Endothelial cell of umbilical vein (primary cell): Measurements from ENCODE around the gene SLC8A1.

Experiments used
- CTCF ChIP-seq, 2 donors: IDR thresholded peaks; 1 replicate in 1 of 2; 2 replicates in 1 of 2; pipeline ENCODE4 v1.5.1; 2011; ENCODE audit warnings: low read length in 2 of 2, mild to moderate bottlenecking in 2 of 2, moderate library complexity in 2 of 2, control low read depth in 1 of 2, inconsistent platforms in 1 of 2, low read depth in 1 of 2; ENCODE audit not compliant: insufficient read depth in 1 of 2; ENCODE audit errors: extremely low read depth in 1 of 2
- EZH2 ChIP-seq: IDR thresholded peaks from 2 replicates; pipeline ENCODE4 v1.6.1; 2012; ENCODE audit warnings: borderline replicate concordance, low read depth, mild to moderate bottlenecking, moderate library complexity, low read length, inconsistent platforms; ENCODE audit not compliant: severe bottlenecking
- MAX ChIP-seq: IDR thresholded peaks from 2 replicates; pipeline ENCODE4 v1.6.1; 2011; ENCODE audit not compliant: insufficient read depth, insufficient read length
- POLR2AphosphoS5 ChIP-seq: IDR thresholded peaks from 2 replicates; pipeline ENCODE4 v1.6.1; 2012; ENCODE audit warnings: low read depth, mild to moderate bottlenecking, control low read depth, low read length, moderate library complexity; ENCODE audit not compliant: insufficient read depth

GRCh38 chr2:40147360-40147759 lies 304.5 kb downstream of the SLC8A1 start:
- TF ChIP-seq CTCF (IDR thresholded peaks at IDR 0.05; ENCODE audit: extremely low read depth in 1 of 2, insufficient read depth in 1 of 2, low read depth in 1 of 2, low read length in 2 of 2) (no peak), POLR2AphosphoS5 (no peak), MAX (no peak), EZH2 (no peak)
